Natural killer cell treated with Interleukin-12 subunit alpha and Interleukin-12 subunit beta and Interleukin-15 and Interleukin-18, amount 100 ng/mL, for 72 hours (primary cell): ENCODE measurements around the gene EMC10. TPM values are rescaled to one million over a fixed set of nuclear protein-coding genes. Genes with fewer than 3 reads are reported as not detected.

ENCODE experiments used
- ATAC-seq, 2 donors: fragments of 150-1000 bp; cut with Tn5 transposase in 1 of 2; sonication (Bioruptor Pico), chemical (Tn5 transposase) in 1 of 2; 2 replicates each; pipeline ENCODE4 v1.10.0; 2021
- DNase-seq: peaks from one replicate; pipeline ENCODE4 v3.0.0; 2022; ENCODE audit warnings: low spot score
- H3K27ac Mint-ChIP-seq, 2 donors: 1 replicate in 1 of 2; 2 replicates in 1 of 2; pipeline ENCODE4 v1.8.0; 2022; ENCODE audit warnings: mixed read lengths in 2 of 2, mild to moderate bottlenecking in 1 of 2, moderate library complexity in 1 of 2
- H3K27me3 Mint-ChIP-seq, 2 donors: 1 replicate in 1 of 2; 2 replicates in 1 of 2; pipeline ENCODE4 v1.8.0; 2022; ENCODE audit warnings: mixed read lengths in 2 of 2
- H3K36me3 Mint-ChIP-seq: one replicate; pipeline ENCODE4 v1.8.0; 2022; ENCODE audit warnings: mixed read lengths
- H3K4me1 Mint-ChIP-seq, 2 donors: 1 replicate in 1 of 2; 2 replicates in 1 of 2; pipeline ENCODE4 v1.8.0; 2022; ENCODE audit warnings: low read depth in 2 of 2, mixed read lengths in 2 of 2, mild to moderate bottlenecking in 1 of 2
- H3K4me3 Mint-ChIP-seq: one replicate; pipeline ENCODE4 v1.8.0; 2022; ENCODE audit warnings: mixed read lengths
- H3K9me3 Mint-ChIP-seq: 2 replicates; pipeline ENCODE4 v1.8.0; 2022; ENCODE audit warnings: mixed read lengths
- total RNA-seq, 2 donors: library from RNA; stranded (reverse); gene quantifications; one replicate each; pipeline ENCODE4 v1.2.3, GENCODE V29; 2022

The EMC10 gene
- total RNA-seq, 2 donors from 2014 or later: 84.1 to 106 TPM

GRCh38 chr19:50532952-50533351, 56.6 kb downstream of the EMC10 start:
- ATAC-seq: no peak
- H3K4me1 Mint-ChIP-seq: peaks cover 0 to 3% of the 10 kb centered on the region in 2 donors
- no peak overlapping the region for H3K4me3 Mint-ChIP-seq
- H3K27me3 Mint-ChIP-seq: peaks cover 10 to 16% of the 10 kb centered on the region in 2 donors
- no peak overlapping the region for H3K27ac Mint-ChIP-seq
- H3K36me3 Mint-ChIP-seq: peaks cover 7% of the 10 kb centered on the region
- H3K9me3 Mint-ChIP-seq: peaks cover 5% of the 10 kb centered on the region
- DNase-seq: no peak

GRCh38 chr19:50534478-50534877, 58.2 kb downstream of the EMC10 start:
- H3K4me3 Mint-ChIP-seq: no peak overlapping the region
- H3K27ac Mint-ChIP-seq: no peak overlapping the region
- H3K36me3 Mint-ChIP-seq: peaks cover 7% of the 10 kb centered on the region
- peaks cover 5% of the 10 kb centered on the region for H3K9me3 Mint-ChIP-seq
- ATAC-seq (no peak), DNase-seq (no peak)
- H3K27me3 Mint-ChIP-seq: peaks cover 11 to 16% of the 10 kb centered on the region in 2 donors
- peaks cover 0 to 4% of the 10 kb centered on the region in 2 donors for H3K4me1 Mint-ChIP-seq

- Mint-ChIP-seq H3K27me3 (peaks cover 11 to 16% of the 10 kb centered on the region in 2 donors), H3K4me1 (peaks cover 0 to 4% of the 10 kb centered on the region in 2 donors), H3K9me3 (peaks cover 5% of the 10 kb centered on the region), H3K4me3 (no peak overlapping the region), H3K27ac (no peak overlapping the region), H3K36me3 (peaks cover 7% of the 10 kb centered on the region)
- ATAC-seq (no peak), DNase-seq (no peak)
Measured at GRCh38 chr19:50535672-50536187, 59.4 kb downstream of the EMC10 start.

GRCh38 chr19:50536662-50537305, 60.5 kb downstream of the EMC10 start:
- Mint-ChIP-seq H3K4me3 (no peak overlapping the region), H3K27ac (no peak overlapping the region), H3K4me1 (peaks cover 0 to 4% of the 10 kb centered on the region in 2 donors), H3K9me3 (peaks cover 5% of the 10 kb centered on the region), H3K36me3 (peaks cover 7% of the 10 kb centered on the region), H3K27me3 (peaks cover 11 to 16% of the 10 kb centered on the region in 2 donors)
- ATAC-seq (no peak), DNase-seq (no peak)

- no peak for ATAC-seq
- H3K4me1 Mint-ChIP-seq: peaks cover 0 to 4% of the 10 kb centered on the region in 2 donors
- H3K36me3 Mint-ChIP-seq: peaks cover 7% of the 10 kb centered on the region
- H3K27me3 Mint-ChIP-seq: peaks cover 11 to 14% of the 10 kb centered on the region in 2 donors
- H3K9me3 Mint-ChIP-seq: peaks cover 5% of the 10 kb centered on the region
- no peak overlapping the region for H3K27ac Mint-ChIP-seq
- no peak for DNase-seq
- no peak overlapping the region for H3K4me3 Mint-ChIP-seq
Measured at GRCh38 chr19:50537306-50537685, 61.0 kb downstream of the EMC10 start.

- Mint-ChIP-seq H3K27me3 (peaks cover 9 to 11% of the 10 kb centered on the region in 2 donors), H3K9me3 (peaks cover 5% of the 10 kb centered on the region), H3K36me3 (peaks cover 7% of the 10 kb centered on the region), H3K27ac (no peak overlapping the region), H3K4me3 (no peak overlapping the region), H3K4me1 (peaks cover 0 to 4% of the 10 kb centered on the region in 2 donors)
- DNase-seq: peak; percentile 71
- peak in 1 of 2 donors; percentile 68 for ATAC-seq
Measured at GRCh38 chr19:50537769-50538230, 61.5 kb downstream of the EMC10 start.

Other genes with a start within 250 kb of the EMC10 start
- 10 to 100 TPM in 1 of 2 donors, 1 to 10 TPM in 1; 1.9 to 25.8 TPM for gene KCNC3, start 147.1 kb upstream of the EMC10 start, total RNA-seq
- 10 to 100 TPM in 1 of 2 donors, 1 to 10 TPM in 1; 2.4 to 12.4 TPM for gene NAPSA, start 110.9 kb upstream of the EMC10 start, total RNA-seq
- 10 to 100 TPM; 84.5 to 91.9 TPM for gene NR1H2, start 100.0 kb upstream of the EMC10 start, total RNA-seq
- gene POLD1, start 92.2 kb upstream of the EMC10 start, total RNA-seq: 100 to 1,000 TPM in 1 of 2 donors, 10 to 100 TPM in 1; 80.0 to 246 TPM
- 1 to 10 TPM in 1 of 2 donors, under 1 TPM in 1; 0.38 to 4.2 TPM for gene SPIB, start 57.6 kb upstream of the EMC10 start, total RNA-seq
- under 1 TPM in 1 of 2 donors, not detected in 1; 0.50 TPM for gene MYBPC2, start 43.6 kb upstream of the EMC10 start, total RNA-seq
- 1 to 10 TPM in 1 of 2 donors, not detected in 1; 1.1 TPM for gene GARIN5A, start 341 bp downstream of the EMC10 start, total RNA-seq
- gene JOSD2, start 34.7 kb downstream of the EMC10 start, total RNA-seq: 10 to 100 TPM; 39.8 to 46.0 TPM
- not detected for gene ASPDH, start 37.4 kb downstream of the EMC10 start, total RNA-seq
- gene LRRC4B, start 91.9 kb downstream of the EMC10 start, total RNA-seq: not detected
- gene SYT3, start 163.4 kb downstream of the EMC10 start, total RNA-seq: not detected
- not detected for gene C19orf81, start 172.9 kb downstream of the EMC10 start, total RNA-seq
- gene SHANK1, start 243.3 kb downstream of the EMC10 start, total RNA-seq: not detected
- 1 to 10 TPM; 1.1 to 1.2 TPM for gene CLEC11A, start 246.9 kb downstream of the EMC10 start, total RNA-seq